Measurements from ENCODE around the gene HK1.

HK1 gene
- 119 to 261 (median 175) reads per million in 9 experiments for total RNA-seq

GRCh38 chr10:69278446-69278963 lies at the start of gene HK1:
Gene HK1, plus strand, starts transcription at chr10:69278496.
- ATAC-seq (replicated peaks) = no peak
- no peak within 1 kb of the TSS for H3K4me3 Mint-ChIP-seq
- DNase-seq = no peak
- no peaks in the 10 kb centered on the region for H3K9me3 Mint-ChIP-seq
- peaks cover 4 to 10% of the 10 kb centered on the region in 2 donors for H3K27me3 Mint-ChIP-seq
- H3K4me1 Mint-ChIP-seq (ENCODE audit: low read depth in 2 of 2) = peaks cover 0 to 1% of the 10 kb centered on the region in 2 donors
- H3K27ac Mint-ChIP-seq = no peak within 1 kb of the TSS
- H3K36me3 Mint-ChIP-seq (ENCODE audit: insufficient read depth) = no peaks in the 10 kb centered on the region

GRCh38 chr10:69229616-69229916 lies 48.7 kb upstream of the HK1 start:
- H3K4me1 Mint-ChIP-seq (ENCODE audit: low read depth in 2 of 2) = peaks cover 61 to 62% of the 10 kb centered on the region in 2 donors
- H3K27ac Mint-ChIP-seq = peak overlapping the region; percentile 94 to 98
- no peak for ATAC-seq (replicated peaks)

GRCh38 chr10:69230128-69230527 lies 48.2 kb upstream of the HK1 start:
- H3K27ac Mint-ChIP-seq = peak overlapping the region; percentile 94 to 98
- H3K4me3 Mint-ChIP-seq = peak overlapping the region; percentile 80 to 87
- peaks cover 56% of the 10 kb centered on the region in 2 donors for H3K4me1 Mint-ChIP-seq (ENCODE audit: low read depth in 2 of 2)

More at GRCh38 chr10:69229616-69229916, 48.7 kb upstream of the HK1 start:
- DNase-seq = no peak
- no peaks in the 10 kb centered on the region for H3K27me3 Mint-ChIP-seq
- no peaks in the 10 kb centered on the region for H3K36me3 Mint-ChIP-seq (ENCODE audit: insufficient read depth)
- H3K4me3 Mint-ChIP-seq = peak overlapping the region; percentile 80 to 87
- no peaks in the 10 kb centered on the region for H3K9me3 Mint-ChIP-seq

GRCh38 chr10:69232252-69232651 lies 46.0 kb upstream of the HK1 start:
- peak overlapping the region in 1 of 2 donors; percentile 16 for H3K27ac Mint-ChIP-seq

More at GRCh38 chr10:69230128-69230527, 48.2 kb upstream of the HK1 start:
- H3K36me3 Mint-ChIP-seq (ENCODE audit: insufficient read depth) = no peaks in the 10 kb centered on the region
- no peaks in the 10 kb centered on the region for H3K9me3 Mint-ChIP-seq
- DNase-seq (no peak), ATAC-seq (replicated peaks) (no peak)
- no peaks in the 10 kb centered on the region for H3K27me3 Mint-ChIP-seq

GRCh38 chr10:69232736-69233480 lies 45.4 kb upstream of the HK1 start:
- peak overlapping the region; percentile 25 to 76 for H3K4me3 Mint-ChIP-seq
- H3K27me3 Mint-ChIP-seq = no peaks in the 10 kb centered on the region
- peak; percentile 16 for ATAC-seq (replicated peaks)
- H3K9me3 Mint-ChIP-seq = no peaks in the 10 kb centered on the region
- DNase-seq = no peak
- peak overlapping the region; percentile 16 to 60 for H3K27ac Mint-ChIP-seq
- peaks cover 37 to 45% of the 10 kb centered on the region in 2 donors for H3K4me1 Mint-ChIP-seq (ENCODE audit: low read depth in 2 of 2)
- no peaks in the 10 kb centered on the region for H3K36me3 Mint-ChIP-seq (ENCODE audit: insufficient read depth)

More at GRCh38 chr10:69232252-69232651, 46.0 kb upstream of the HK1 start:
- Mint-ChIP-seq H3K4me1 (ENCODE audit: low read depth in 2 of 2) (peaks cover 44 to 48% of the 10 kb centered on the region in 2 donors), H3K4me3 (peak overlapping the region in 1 of 2 donors; percentile 76), H3K27me3 (no peaks in the 10 kb centered on the region), H3K9me3 (no peaks in the 10 kb centered on the region), H3K36me3 (ENCODE audit: insufficient read depth) (no peaks in the 10 kb centered on the region)
- no peak for ATAC-seq (replicated peaks)
- DNase-seq = no peak

- Mint-ChIP-seq H3K27ac (no peak overlapping the region), H3K36me3 (ENCODE audit: insufficient read depth) (no peaks in the 10 kb centered on the region), H3K4me1 (ENCODE audit: low read depth in 2 of 2) (peaks cover 22 to 34% of the 10 kb centered on the region in 2 donors), H3K9me3 (no peaks in the 10 kb centered on the region), H3K4me3 (no peak overlapping the region), H3K27me3 (no peaks in the 10 kb centered on the region)
- DNase-seq (no peak), ATAC-seq (replicated peaks) (no peak)
Observed at GRCh38 chr10:69234447-69234846, 43.8 kb upstream of the HK1 start.

- Mint-ChIP-seq H3K4me3 (no peak overlapping the region), H3K27ac (no peak overlapping the region), H3K4me1 (ENCODE audit: low read depth in 2 of 2) (peaks cover 6 to 13% of the 10 kb centered on the region in 2 donors), H3K36me3 (ENCODE audit: insufficient read depth) (no peaks in the 10 kb centered on the region), H3K9me3 (no peaks in the 10 kb centered on the region), H3K27me3 (no peaks in the 10 kb centered on the region)
- peak; percentile 84 to 87 (median 85) for DNase-seq
- ATAC-seq (replicated peaks) = peak; percentile 98
Observed at GRCh38 chr10:69237528-69238159, 40.7 kb upstream of the HK1 start.

GRCh38 chr10:69239136-69239535 lies 39.2 kb upstream of the HK1 start:
- Mint-ChIP-seq H3K27ac (no peak overlapping the region), H3K4me3 (no peak overlapping the region), H3K36me3 (ENCODE audit: insufficient read depth) (no peaks in the 10 kb centered on the region), H3K9me3 (no peaks in the 10 kb centered on the region), H3K27me3 (no peaks in the 10 kb centered on the region), H3K4me1 (ENCODE audit: low read depth in 2 of 2) (peaks cover 0 to 5% of the 10 kb centered on the region in 2 donors)
- no peak for DNase-seq
- no peak for ATAC-seq (replicated peaks)

- DNase-seq = no peak
- no peak for ATAC-seq (replicated peaks)
- no peaks in the 10 kb centered on the region for H3K27me3 Mint-ChIP-seq
- H3K36me3 Mint-ChIP-seq (ENCODE audit: insufficient read depth) = no peaks in the 10 kb centered on the region
- H3K4me1 Mint-ChIP-seq (ENCODE audit: low read depth in 2 of 2) = peaks cover 0 to 5% of the 10 kb centered on the region in 2 donors
- no peak overlapping the region for H3K4me3 Mint-ChIP-seq
- H3K27ac Mint-ChIP-seq = no peak overlapping the region
- H3K9me3 Mint-ChIP-seq = no peaks in the 10 kb centered on the region
Observed at GRCh38 chr10:69239816-69240434, 38.4 kb upstream of the HK1 start.

GRCh38 chr10:69240455-69240854 lies 37.8 kb upstream of the HK1 start:
- Mint-ChIP-seq H3K36me3 (ENCODE audit: insufficient read depth) (no peaks in the 10 kb centered on the region), H3K27me3 (no peaks in the 10 kb centered on the region), H3K27ac (no peak overlapping the region), H3K9me3 (no peaks in the 10 kb centered on the region), H3K4me1 (ENCODE audit: low read depth in 2 of 2) (peaks cover 0 to 5% of the 10 kb centered on the region in 2 donors), H3K4me3 (no peak overlapping the region)
- DNase-seq (no peak), ATAC-seq (replicated peaks) (no peak)

GRCh38 chr10:69241575-69241974 lies 36.7 kb upstream of the HK1 start:
- no peak overlapping the region for H3K27ac Mint-ChIP-seq
- H3K4me3 Mint-ChIP-seq = no peak overlapping the region
- ATAC-seq (replicated peaks) (no peak), DNase-seq (no peak)
- H3K36me3 Mint-ChIP-seq (ENCODE audit: insufficient read depth) = no peaks in the 10 kb centered on the region
- peaks cover 0 to 5% of the 10 kb centered on the region in 2 donors for H3K4me1 Mint-ChIP-seq (ENCODE audit: low read depth in 2 of 2)
- no peaks in the 10 kb centered on the region for H3K27me3 Mint-ChIP-seq
- no peaks in the 10 kb centered on the region for H3K9me3 Mint-ChIP-seq

- DNase-seq (no peak), ATAC-seq (replicated peaks) (no peak)
- Mint-ChIP-seq H3K4me1 (ENCODE audit: low read depth in 2 of 2) (peaks cover 0 to 5% of the 10 kb centered on the region in 2 donors), H3K4me3 (no peak overlapping the region), H3K27ac (no peak overlapping the region), H3K27me3 (no peaks in the 10 kb centered on the region), H3K36me3 (ENCODE audit: insufficient read depth) (no peaks in the 10 kb centered on the region), H3K9me3 (no peaks in the 10 kb centered on the region)
Observed at GRCh38 chr10:69242040-69242851, 36.0 kb upstream of the HK1 start.

GRCh38 chr10:69242852-69243212 lies 35.5 kb upstream of the HK1 start:
- H3K4me1 Mint-ChIP-seq (ENCODE audit: low read depth in 2 of 2) = peaks cover 0 to 2% of the 10 kb centered on the region in 2 donors
- no peak for DNase-seq
- H3K9me3 Mint-ChIP-seq = no peaks in the 10 kb centered on the region
- H3K4me3 Mint-ChIP-seq = no peak overlapping the region
- H3K36me3 Mint-ChIP-seq (ENCODE audit: insufficient read depth) = no peaks in the 10 kb centered on the region
- H3K27ac Mint-ChIP-seq = no peak overlapping the region
- no peaks in the 10 kb centered on the region for H3K27me3 Mint-ChIP-seq
- ATAC-seq (replicated peaks) = no peak

Measured in effector memory CD8-positive, alpha-beta T cell (primary cell).